Measurements from ENCODE around the gene MED22.

MED22 gene

GRCh38 chr9:133383438-133383837 lies 35.5 kb upstream of the MED22 start:
- no peaks in the 10 kb centered on the region for H3F3A ChIP-seq (ENCODE audit: control insufficient read depth, insufficient read depth)
- H3K4me2 ChIP-seq (ENCODE audit: low read length): no peak overlapping the region
- H3K36me3 ChIP-seq (ENCODE audit: control insufficient read depth, low read length): no peaks in the 10 kb centered on the region
- no peaks in the 10 kb centered on the region for H3K9me2 ChIP-seq (replicated peaks; ENCODE audit: control insufficient read depth, low read length)
- no peaks in the 10 kb centered on the region for H4K20me1 ChIP-seq (ENCODE audit: control insufficient read depth, insufficient read depth, low read depth, low read length)
- H3K4me1 ChIP-seq (ENCODE audit: control insufficient read depth, low read length): no peaks in the 10 kb centered on the region; the same call in 1 of the 2 replicates
- no peaks in the 10 kb centered on the region for H3K79me2 ChIP-seq (ENCODE audit: control insufficient read depth, low read length)
- H3K4me3 ChIP-seq (ENCODE audit: low read length): no peak overlapping the region
- peaks cover 10% of the 10 kb centered on the region; the same call in 1 of the 2 replicates for H3K9me3 ChIP-seq (ENCODE audit: control insufficient read depth, insufficient read depth, low read length)
- no peaks in the 10 kb centered on the region; the same call in 1 of the 2 replicates for H3K27me3 ChIP-seq (ENCODE audit: control insufficient read depth, low read length)
- TF ChIP-seq CTCF (IDR thresholded peaks at IDR 0.05; ENCODE audit: low read depth, low read length, poor library complexity, severe bottlenecking) (no peak), EZH2phosphoT487 (IDR thresholded peaks at IDR 0.05; ENCODE audit: borderline replicate concordance, low read length) (no peak)
- H3K27ac ChIP-seq (ENCODE audit: low read depth, low read length): no peak overlapping the region

- no peaks in the 10 kb centered on the region for H3K79me2 ChIP-seq (ENCODE audit: control insufficient read depth, low read length)
- peaks cover 8% of the 10 kb centered on the region for H3K4me1 ChIP-seq (ENCODE audit: control insufficient read depth, low read length)
- TF ChIP-seq CTCF (IDR thresholded peaks at IDR 0.05; ENCODE audit: low read depth, low read length, poor library complexity, severe bottlenecking): no peak
- no peak for TF ChIP-seq EZH2phosphoT487 (IDR thresholded peaks at IDR 0.05; ENCODE audit: borderline replicate concordance, low read length)
- H3K4me2 ChIP-seq (ENCODE audit: low read length): no peak overlapping the region
- no peaks in the 10 kb centered on the region for H3K9me2 ChIP-seq (replicated peaks; ENCODE audit: control insufficient read depth, low read length)
- no peaks in the 10 kb centered on the region for H3K36me3 ChIP-seq (ENCODE audit: control insufficient read depth, low read length)
- H4K20me1 ChIP-seq (ENCODE audit: control insufficient read depth, insufficient read depth, low read depth, low read length): no peaks in the 10 kb centered on the region
- H3F3A ChIP-seq (ENCODE audit: control insufficient read depth, insufficient read depth): no peaks in the 10 kb centered on the region
- peaks cover 10% of the 10 kb centered on the region; the same call in 1 of the 2 replicates for H3K9me3 ChIP-seq (ENCODE audit: control insufficient read depth, insufficient read depth, low read length)
- H3K27ac ChIP-seq (ENCODE audit: low read depth, low read length): no peak overlapping the region
- H3K27me3 ChIP-seq (ENCODE audit: control insufficient read depth, low read length): peaks cover 5% of the 10 kb centered on the region; the same call in 1 of the 2 replicates
- no peak overlapping the region for H3K4me3 ChIP-seq (ENCODE audit: low read length)
These were observed 34.7 kb upstream of the MED22 start for GRCh38 chr9:133382507-133383141.

DNA sequence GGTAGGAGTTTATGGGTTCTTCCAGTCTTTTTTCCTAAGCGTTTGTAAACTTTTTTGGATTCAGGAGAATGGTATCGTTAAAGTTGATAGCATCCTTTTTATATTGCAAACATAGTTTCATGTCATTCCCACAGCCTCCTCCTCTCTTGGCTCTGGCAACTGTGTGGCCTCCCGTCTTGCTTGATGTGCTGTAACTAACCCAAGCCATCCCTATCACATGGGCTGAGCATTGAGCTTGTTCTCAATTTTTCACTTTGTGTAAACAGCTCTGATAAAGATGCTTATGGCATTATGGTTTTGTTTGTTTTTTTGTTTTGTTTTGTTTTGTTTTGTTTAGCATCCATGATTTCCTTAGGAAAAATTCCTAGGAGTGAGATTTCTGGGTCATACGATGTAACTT lies 32.8 kb upstream of the MED22 start:
- H3K9me2 ChIP-seq (replicated peaks; ENCODE audit: control insufficient read depth, low read length): no peaks in the 10 kb centered on the region
- H3K9me3 ChIP-seq (ENCODE audit: control insufficient read depth, insufficient read depth, low read length): peaks cover 10% of the 10 kb centered on the region; the same call in 1 of the 2 replicates
- H3K27ac ChIP-seq (ENCODE audit: low read depth, low read length): no peak overlapping the region
- peaks cover under 1% of the 10 kb centered on the region; the same call in 1 of the 2 replicates for H3K36me3 ChIP-seq (ENCODE audit: control insufficient read depth, low read length)
- H3K27me3 ChIP-seq (ENCODE audit: control insufficient read depth, low read length): peaks cover 5% of the 10 kb centered on the region; the same call in 1 of the 2 replicates
- H3K4me2 ChIP-seq (ENCODE audit: low read length): no peak overlapping the region
- peaks cover 1% of the 10 kb centered on the region for H3K79me2 ChIP-seq (ENCODE audit: control insufficient read depth, low read length)
- peaks cover 15% of the 10 kb centered on the region for H3K4me1 ChIP-seq (ENCODE audit: control insufficient read depth, low read length)
- no peak overlapping the region for H3K4me3 ChIP-seq (ENCODE audit: low read length)
- H4K20me1 ChIP-seq (ENCODE audit: control insufficient read depth, insufficient read depth, low read depth, low read length): no peaks in the 10 kb centered on the region
- no peak for TF ChIP-seq EZH2phosphoT487 (IDR thresholded peaks at IDR 0.05; ENCODE audit: borderline replicate concordance, low read length)
- no peak for TF ChIP-seq CTCF (IDR thresholded peaks at IDR 0.05; ENCODE audit: low read depth, low read length, poor library complexity, severe bottlenecking)
- H3F3A ChIP-seq (ENCODE audit: control insufficient read depth, insufficient read depth): no peaks in the 10 kb centered on the region

Measured in DOHH2 (cell line).